GM12875 (cell line): ENCODE results near the gene DACH2.
"Not testable (repeated sequence)": the region's sequence is repeated elsewhere in the genome, so short reads cannot be mapped to it uniquely, and the experiment has no call there.

Experiments
- H3K4me3 ChIP-seq: one replicate; pipeline ENCODE4 v1.5.1; 2011; ENCODE audit warnings: low read depth, low read length, control low read depth
- CTCF ChIP-seq: IDR thresholded peaks from 2 replicates; pipeline ENCODE4 v1.5.1; 2011; ENCODE audit warnings: low read depth, mild to moderate bottlenecking, control low read depth, inconsistent platforms, low read length, moderate library complexity, borderline replicate concordance; ENCODE audit not compliant: insufficient read depth

Gene DACH2

GRCh38 chrX:86141786-86142185, 6.5 kb upstream of the DACH2 start:
- H3K4me3 ChIP-seq, result no peak overlapping the region
- no peak for TF ChIP-seq CTCF

- no peak overlapping the region for H3K4me3 ChIP-seq
- TF ChIP-seq CTCF, result no peak
Measured at GRCh38 chrX:86146102-86146501, 2.1 kb upstream of the DACH2 start.

GRCh38 chrX:86148594-86148993, 343 bp downstream of the DACH2 start:
- TF ChIP-seq CTCF, result no peak
- no peak overlapping the region for H3K4me3 ChIP-seq

- no peak overlapping the region for H3K4me3 ChIP-seq
Measured at GRCh38 chrX:86149119-86149518, 868 bp downstream of the DACH2 start.

GRCh38 chrX:86154553-86154952, 6.3 kb downstream of the DACH2 start:
- no peak for TF ChIP-seq CTCF

More at GRCh38 chrX:86149119-86149518, 868 bp downstream of the DACH2 start:
- no peak for TF ChIP-seq CTCF

GRCh38 chrX:86171366-86171765, 23.1 kb downstream of the DACH2 start:
- no peak overlapping the region for H3K4me3 ChIP-seq
- peak; percentile 42; the same call in 1 of the 2 replicates for TF ChIP-seq CTCF

More at GRCh38 chrX:86154553-86154952, 6.3 kb downstream of the DACH2 start:
- no peak overlapping the region for H3K4me3 ChIP-seq

- no peak overlapping the region for H3K4me3 ChIP-seq
- TF ChIP-seq CTCF, result no peak
Measured at GRCh38 chrX:86178906-86179305, 30.7 kb downstream of the DACH2 start.

GRCh38 chrX:86181325-86181724, 33.1 kb downstream of the DACH2 start:
- H3K4me3 ChIP-seq, result not testable (repeated sequence)
